A549 (cell line): Measurements from ENCODE around the gene PTPRD. TPM values are rescaled to one million over a fixed set of nuclear protein-coding genes. Genes with fewer than 3 reads are reported as not detected.

Source experiments
- ATAC-seq, 2 experiments: fragments of 200-7000 bp in 1 of 2; fragments of >200 bp in 1 of 2; cut with Nextera tagmentation in 1 of 2; cut with Tn5 transposase in 1 of 2; 3 replicates each; pipeline versions ENCODE4 v1.8.0 to v1.9.1; 2018 to 2020; ENCODE audit warnings: mild to moderate bottlenecking in 1 of 2, moderate library complexity in 1 of 2
- CTCF ChIA-PET: fragments of 300-600 bp; sonication (Branson Sonifier 250); formaldehyde crosslinking; extraction: SDS; loops from one replicate; lab custom pipeline; 2021; ENCODE audit warnings: antibody characterized with exemption, inconsistent platforms; lab: Yijun Ruan, JAX
- POLR2A ChIA-PET: fragments of 350-600 bp; formaldehyde crosslinking; extraction: SDS; loops from one replicate; lab custom pipeline; 2021; ENCODE audit warnings: antibody characterized with exemption, inconsistent platforms; lab: Yijun Ruan, JAX
- DNase-seq, 2 experiments: peaks; one replicate each; pipeline versions ENCODE4 v3.0.0 to v3.0.0-alpha.2; 2011 to 2016; ENCODE audit warnings: low read depth in 1 of 2, low spot score in 1 of 2
- FAIRE-seq: peaks from 2 replicates; lab custom pipeline; 2011; peaks lifted over from hg19 to GRCh38; lab: Jason Lieb, UNC
- H3K27ac ChIP-seq, 2 experiments: fragments of >200 bp; sonication (Bioruptor Twin); formaldehyde crosslinking; 3 replicates each; pipeline ENCODE4 v1.5.1; 2016 to 2017
- H3K4me1 ChIP-seq: fragments of >200 bp; sonication (Bioruptor Twin); formaldehyde crosslinking; 3 replicates; pipeline ENCODE4 v1.6.1; 2016
- H3K4me2 ChIP-seq: fragments of >200 bp; sonication (Bioruptor Twin); formaldehyde crosslinking; 3 replicates; pipeline ENCODE4 v1.6.1; 2016
- H3K4me3 ChIP-seq: fragments of >200 bp; sonication (Bioruptor Twin); formaldehyde crosslinking; 3 replicates; pipeline ENCODE4 v1.5.1; 2016
- H3K9me3 ChIP-seq: fragments of >200 bp; sonication (Bioruptor Twin); formaldehyde crosslinking; 3 replicates; pipeline ENCODE4 v1.6.1; 2016
- BHLHE40 ChIP-seq: IDR thresholded peaks from 2 replicates; pipeline ENCODE4 v1.6.1; 2012; ENCODE audit warnings: low read depth, low read length, inconsistent platforms
- CBX2 ChIP-seq: fragments of 200-600 bp; sonication (generic); IDR thresholded peaks from 2 replicates; pipeline ENCODE4 v1.6.1; 2016; ENCODE audit warnings: low read depth, mild to moderate bottlenecking, borderline replicate concordance
- CHD4 ChIP-seq: fragments of 200-600 bp; sonication (generic); IDR thresholded peaks from 2 replicates; pipeline ENCODE4 v1.6.1; 2016; ENCODE audit warnings: antibody characterized with exemption, mild to moderate bottlenecking, borderline replicate concordance
- E2F6 ChIP-seq: IDR thresholded peaks from 2 replicates; pipeline ENCODE4 v1.6.1; 2012; ENCODE audit warnings: low read depth, borderline replicate concordance
- EHMT2 ChIP-seq: fragments of 200-600 bp; sonication (generic); IDR thresholded peaks from 2 replicates; pipeline ENCODE4 v1.6.1; 2016; ENCODE audit warnings: antibody characterized with exemption, low read depth, mild to moderate bottlenecking, moderate library complexity
- FOSL2 ChIP-seq, 2 experiments: fragments of 450-650 bp in 1 of 2; fragments of >200 bp in 1 of 2; sonication (Bioruptor Twin) in 1 of 2; formaldehyde crosslinking; IDR thresholded peaks; 2 replicates each; pipeline versions ENCODE4 v1.5.0 to v1.6.1; 2016 to 2020; ENCODE audit warnings: mild to moderate bottlenecking in 1 of 2, moderate library complexity in 1 of 2
- FOXS1 ChIP-seq: fragments of 250-450 bp; sonication (Bioruptor Pico); IDR thresholded peaks from 2 replicates; pipeline ENCODE4 v1.5.0; 2020; ENCODE audit warnings: mild to moderate bottlenecking, moderate library complexity
- GATA3 ChIP-seq: IDR thresholded peaks from 2 replicates; pipeline ENCODE4 v1.6.1; 2012; ENCODE audit warnings: borderline replicate concordance
- HDAC2 ChIP-seq: fragments of 200-600 bp; sonication (generic); IDR thresholded peaks from 2 replicates; pipeline ENCODE4 v1.6.1; 2016
- HES2 ChIP-seq: fragments of >200 bp; sonication (Bioruptor Twin); formaldehyde crosslinking; IDR thresholded peaks from 2 replicates; pipeline ENCODE4 v1.6.1; 2016
- HOXA7 ChIP-seq: fragments of 250-450 bp; sonication (Bioruptor Pico); IDR thresholded peaks from 2 replicates; pipeline ENCODE4 v1.5.0; 2020; ENCODE audit warnings: mild to moderate bottlenecking, moderate library complexity
- MAFK ChIP-seq: fragments of 450-650 bp; IDR thresholded peaks from 2 replicates; pipeline ENCODE4 v1.6.1; 2014; ENCODE audit not compliant: partially characterized antibody
- MAZ ChIP-seq: fragments of 150-350 bp; IDR thresholded peaks from 2 replicates; pipeline ENCODE4 v1.6.1; 2014; ENCODE audit warnings: antibody characterized with exemption, low read depth, low read length, borderline replicate concordance
- NFE2L2 ChIP-seq: fragments of 150-350 bp; conservative IDR thresholded peaks from 2 replicates; pipeline ENCODE4 v1.6.1; 2014; ENCODE audit warnings: low read length
- RAD21 ChIP-seq, 2 experiments: fragments of >200 bp in 1 of 2; sonication (Bioruptor Twin) in 1 of 2; formaldehyde crosslinking in 1 of 2; IDR thresholded peaks in 1 of 2; conservative IDR thresholded peaks in 1 of 2; 2 replicates in 1 of 2; 3 replicates in 1 of 2; pipeline ENCODE4 v1.6.1; 2012 to 2018; ENCODE audit warnings: inconsistent platforms in 1 of 2
- RARB ChIP-seq: fragments of 250-450 bp; sonication (Bioruptor Pico); IDR thresholded peaks from 2 replicates; pipeline ENCODE4 v1.8.0; 2021; ENCODE audit warnings: mild to moderate bottlenecking, moderate library complexity
- REST ChIP-seq: fragments of 200-600 bp; sonication (generic); IDR thresholded peaks from 2 replicates; pipeline ENCODE4 v1.6.1; 2016; ENCODE audit warnings: antibody characterized with exemption, mild to moderate bottlenecking, moderate library complexity
- SMC3 ChIP-seq: fragments of >200 bp; sonication (Bioruptor Twin); formaldehyde crosslinking; IDR thresholded peaks from 3 replicates; pipeline ENCODE4 v1.6.1; 2018; ENCODE audit warnings: inconsistent platforms
- SREBF2 ChIP-seq: fragments of 450-650 bp; IDR thresholded peaks from 2 replicates; pipeline ENCODE4 v1.6.1; 2014; ENCODE audit warnings: mild to moderate bottlenecking, moderate library complexity
- ZFP36 ChIP-seq: fragments of 450-650 bp; IDR thresholded peaks from 2 replicates; pipeline ENCODE4 v1.6.1; 2014; ENCODE audit warnings: borderline replicate concordance; ENCODE audit not compliant: partially characterized antibody
- WGBS: methylation state at CpG from one replicate; pipeline ENCODE4 v1.1.6; 2017; ENCODE audit errors: missing lambda C conversion rate; 5-methylcytosine and 5-hydroxymethylcytosine counted together
- polyA plus RNA-seq, 4 experiments: library from polyadenylated mRNA; depleted of rRNA in 3 of 4; stranded (reverse); fragments of >200 nt; fragmentation: RNase III in 1 of 4; extraction: RNeasy Plus Mini Kit Qiagen cat#74134 plus additional on column Dnase treatment in 1 of 4; gene quantifications; 2 replicates in 3 of 4; 3 replicates in 1 of 4; pipeline ENCODE4 v1.2.3, GENCODE V29; 2011 to 2017

The PTPRD gene
- polyA plus RNA-seq, 2 of the 4 experiments (the other 2 are of a cell fraction): 0.39 to 1.3 TPM

GRCh38 chr9:8757881-8758280 is 1854.9 kb downstream of the PTPRD start:
- WGBS: 9% methylated on average over 2 of the region's 2 CpGs
- no peak for DNase-seq
- Histone ChIP-seq H3K4me3 (no peak overlapping the region), H3K4me2 (no peak overlapping the region), H3K27ac (no peak overlapping the region)
- ChIA-PET POLR2A (no interaction called here), CTCF (interaction anchor here (0.5 kb wide), 1 partner anchor 181 kb away, joined by 3 read pairs; no protein-coding TSS in a partner anchor)
- FAIRE-seq: no peak
- no peak for ATAC-seq
- TF ChIP-seq SMC3: no peak
- no peak for TF ChIP-seq HOXA7 (CRISPR knock-in tag)
- no peak for TF ChIP-seq SREBF2
- no peak for TF ChIP-seq CHD4
- TF ChIP-seq ZFP36: no peak
- TF ChIP-seq BHLHE40: no peak
- no peak for TF ChIP-seq RARB (CRISPR knock-in tag)
- TF ChIP-seq CBX2: no peak
- TF ChIP-seq, all 56 proteins: peak for 0
- no peaks in the 10 kb centered on the region for H3K4me1 ChIP-seq
- H3K9me3 ChIP-seq: no peaks in the 10 kb centered on the region

- FAIRE-seq: no peak
- Histone ChIP-seq H3K4me3 (no peak overlapping the region), H3K9me3 (no peaks in the 10 kb centered on the region), H3K4me2 (no peak overlapping the region), H3K27ac (no peak overlapping the region), H3K4me1 (no peaks in the 10 kb centered on the region)
- ATAC-seq: no peak
- TF ChIP-seq E2F6: no peak
- no peak for TF ChIP-seq MAZ
- TF ChIP-seq HES2: no peak
- TF ChIP-seq ZFP36: no peak
- no peak for TF ChIP-seq BHLHE40
- no peak for TF ChIP-seq HDAC2
- TF ChIP-seq REST: no peak
- no peak for TF ChIP-seq GATA3
- no peak for TF ChIP-seq FOXS1
- no peak for TF ChIP-seq EHMT2
- TF ChIP-seq MAFK: no peak
- TF ChIP-seq RAD21 (conservative IDR thresholded peaks at IDR 0.05 in 1 of 2, IDR thresholded peaks at IDR 0.05 in 1 of 2): no peak
- TF ChIP-seq NFE2L2: no peak
- no peak for TF ChIP-seq FOSL2 (IDR thresholded peaks at IDR 0.05)
- TF ChIP-seq FOSL2 (CRISPR knock-in tag; IDR thresholded peaks at IDR 0.05): no peak
- DNase-seq: no peak
- POLR2A ChIA-PET: no interaction called here
- WGBS: 10% methylated on average over 1 of the region's 1 CpG
- CTCF ChIA-PET: interaction anchor here (0.6 kb wide), 1 partner anchor 1587 kb away, joined by 3 read pairs; no protein-coding TSS in a partner anchor
These were observed 1858.1 kb downstream of the PTPRD start for GRCh38 chr9:8754751-8755150.
